Measurements from ENCODE around the gene AK1.
A peak's percentile ranks its signal among the peaks of the same experiment; 100 is the strongest.

The AK1 gene

GRCh38 chr9:127877566-127877998, at the start of gene AK1:
Gene AK1 (minus strand): TSS chr9:127877675. CDS start chr9:127874617, 3,058 bp downstream.
- DNase-seq (ENCODE audit: low spot score): peak; percentile 77

- DNase-seq (ENCODE audit: low spot score): no peak
These were observed 49.4 kb upstream of the AK1 start for GRCh38 chr9:127926906-127927200.

DNA sequence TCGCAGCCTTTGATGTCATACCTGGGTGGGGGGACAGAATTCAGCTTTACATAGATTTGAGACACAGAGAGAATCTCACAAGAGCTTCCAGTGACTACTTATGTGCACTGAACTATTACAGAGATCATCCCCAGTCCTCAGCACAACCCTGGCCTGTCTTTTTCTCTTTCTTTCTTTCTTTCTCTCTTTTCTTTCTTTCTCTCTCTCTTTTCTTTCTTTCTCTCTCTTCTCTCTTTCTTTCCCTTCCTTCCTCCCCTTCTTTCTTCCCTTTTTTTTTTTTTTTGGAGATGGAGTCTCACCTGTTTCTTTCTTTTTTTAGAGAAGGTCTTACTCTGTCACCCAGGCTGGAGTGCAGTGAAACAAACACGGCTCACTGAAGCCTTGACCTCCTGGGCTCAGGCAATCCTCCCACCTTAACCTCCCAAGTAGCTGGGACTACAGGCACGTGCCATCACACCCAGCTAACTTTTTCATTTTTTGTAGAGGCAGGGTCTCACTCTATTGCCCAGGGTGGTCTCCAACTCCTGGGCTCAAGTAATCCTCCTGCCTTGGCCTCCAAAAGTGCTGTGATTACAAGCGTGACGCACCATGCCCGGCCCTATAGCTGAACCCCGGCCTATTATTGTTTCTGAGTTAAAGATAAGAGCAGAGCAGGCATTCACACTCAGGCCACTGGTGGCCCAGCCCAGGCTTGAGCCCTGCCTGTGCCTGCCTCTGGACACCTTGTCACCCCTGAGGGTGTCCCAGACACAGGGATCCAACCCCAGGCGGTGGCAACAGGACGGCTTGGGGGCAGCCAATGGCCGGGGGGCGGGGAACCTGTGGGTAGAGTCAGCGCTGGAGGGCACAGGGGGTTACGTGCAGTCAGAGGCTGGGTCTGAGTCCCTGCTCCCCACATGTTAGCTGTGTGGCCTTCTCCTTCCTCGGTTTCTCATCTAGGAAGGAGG, 48.8 kb upstream of the AK1 start:
- DNase-seq (ENCODE audit: low spot score): no peak

- DNase-seq (ENCODE audit: low spot score): no peak
These were observed 47.4 kb upstream of the AK1 start for GRCh38 chr9:127924736-127925444.

GRCh38 chr9:127923771-127924170, 46.3 kb upstream of the AK1 start:
- no peak for DNase-seq (ENCODE audit: low spot score)

- DNase-seq (ENCODE audit: low spot score): no peak
These were observed 45.6 kb upstream of the AK1 start for GRCh38 chr9:127923046-127923445.

GRCh38 chr9:127921557-127922120, 44.2 kb upstream of the AK1 start:
- peak; percentile 64 for DNase-seq (ENCODE audit: low spot score)

DNA sequence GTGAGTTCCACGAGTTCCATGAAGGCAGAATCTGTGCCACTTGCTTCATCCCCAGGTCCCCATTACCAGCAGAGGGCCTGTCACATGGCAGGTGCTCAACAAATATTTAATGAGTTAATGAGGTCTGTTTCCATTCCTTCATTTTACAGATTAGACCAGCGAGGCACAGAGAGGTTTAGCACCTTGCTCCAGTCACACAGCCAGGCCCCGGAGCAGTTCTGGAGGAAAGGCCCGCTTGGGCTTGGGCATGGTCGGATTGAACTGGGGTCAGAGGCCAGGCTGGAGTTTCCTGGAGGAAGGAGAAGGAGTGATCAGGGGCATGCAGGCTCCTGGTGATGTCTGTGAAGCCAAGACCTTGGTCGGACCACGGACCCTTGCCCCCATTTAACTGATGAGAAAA, 43.3 kb upstream of the AK1 start:
- DNase-seq (ENCODE audit: low spot score): no peak

- DNase-seq (ENCODE audit: low spot score): no peak
These were observed 41.9 kb upstream of the AK1 start for GRCh38 chr9:127919253-127919815.

- DNase-seq (ENCODE audit: low spot score): no peak
These were observed 41.0 kb upstream of the AK1 start for GRCh38 chr9:127918183-127919107.

DNA sequence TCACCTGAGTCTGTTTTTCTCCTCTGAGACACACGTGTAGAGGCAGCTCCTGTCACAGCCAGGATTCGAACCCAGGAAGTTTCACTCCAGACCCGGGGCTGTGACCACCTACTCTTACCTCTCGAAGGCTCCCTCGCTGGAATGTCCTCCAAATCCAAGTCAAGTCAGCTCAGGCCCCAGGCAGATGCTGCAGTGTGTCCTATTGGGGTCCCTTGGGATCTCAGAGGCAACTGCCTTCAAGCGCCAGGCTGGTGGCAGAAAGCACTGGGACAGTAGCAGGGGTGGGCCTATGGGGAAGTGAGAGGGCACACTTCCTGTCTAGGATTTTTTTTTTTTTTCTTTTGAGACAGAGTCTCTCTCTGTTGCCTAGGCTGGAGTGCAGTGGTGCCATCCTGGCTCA, 40.1 kb upstream of the AK1 start:
- no peak for DNase-seq (ENCODE audit: low spot score)

DNA sequence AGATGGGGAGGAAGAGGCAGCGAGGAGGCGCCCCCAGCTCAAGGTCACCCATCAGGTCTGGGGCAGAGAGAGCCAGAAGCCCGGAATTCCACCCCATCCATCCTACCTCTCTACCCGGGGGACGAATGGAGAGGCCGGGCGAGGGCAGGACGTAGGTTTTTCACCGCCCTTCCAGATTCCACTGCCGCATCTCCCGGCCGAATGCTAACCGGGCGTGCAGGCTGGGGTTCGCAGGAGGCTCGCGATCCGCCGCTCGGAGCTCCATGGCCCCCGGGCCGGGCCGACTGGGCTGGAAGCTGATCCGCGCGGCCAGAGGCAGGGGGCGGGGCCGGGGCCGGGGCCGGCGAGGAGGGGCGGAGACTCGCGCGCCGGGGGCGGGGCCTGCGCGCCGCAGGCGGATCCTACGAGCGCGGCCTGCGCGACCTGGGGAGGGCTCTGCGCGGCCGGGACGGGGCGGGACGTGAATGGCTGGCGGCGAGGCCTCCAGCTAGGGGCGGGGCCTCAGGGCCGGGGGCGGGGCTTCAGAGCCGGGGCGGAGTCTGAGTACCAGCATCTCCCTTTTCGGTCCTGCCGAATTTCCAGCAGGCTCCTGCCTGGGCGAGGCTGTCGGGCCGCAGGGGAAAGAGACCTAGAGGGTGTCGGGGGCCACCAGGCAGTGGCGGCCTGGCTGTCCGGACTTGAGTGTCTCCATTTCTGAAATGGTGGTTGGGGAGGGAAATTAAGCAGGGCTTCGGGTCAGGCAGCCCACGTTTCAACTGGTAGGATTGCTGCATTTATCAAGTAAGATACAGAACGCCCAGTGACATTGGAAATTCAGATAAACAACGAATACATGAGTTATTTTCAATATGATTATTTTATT, 39.5 kb upstream of the AK1 start, which contains the start of gene ST6GALNAC4:
Gene ST6GALNAC4 (minus strand): TSS at position 322 of the 862 bp plus-strand sequence. CDS start 622 bp downstream, outside the sequence.
- DNase-seq (ENCODE audit: low spot score): peak; percentile 94

GRCh38 chr9:127915801-127916719, 38.6 kb upstream of the AK1 start:
- DNase-seq (ENCODE audit: low spot score): no peak

DNA sequence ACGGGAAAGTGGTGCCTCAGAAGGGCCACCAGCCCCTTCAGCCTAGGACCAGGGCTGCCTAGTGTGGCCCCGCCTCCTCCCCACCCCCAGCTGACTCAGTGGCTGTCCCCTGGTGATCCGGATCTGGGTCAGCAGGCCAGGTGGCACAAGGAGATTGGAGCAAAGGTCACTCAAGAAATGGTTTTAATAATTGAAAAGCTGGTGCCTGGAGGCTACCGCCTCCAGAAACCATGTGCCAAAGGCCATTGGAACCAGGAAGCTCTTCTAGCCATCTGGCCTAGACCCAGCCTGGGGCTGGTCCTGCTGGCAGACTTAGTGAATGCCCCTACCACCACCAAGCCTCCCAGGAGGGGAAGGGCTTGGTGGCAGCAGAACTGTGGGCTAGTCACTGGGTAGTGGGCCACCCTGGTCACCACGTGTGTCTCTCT, 37.9 kb upstream of the AK1 start:
- DNase-seq (ENCODE audit: low spot score): no peak

DNA sequence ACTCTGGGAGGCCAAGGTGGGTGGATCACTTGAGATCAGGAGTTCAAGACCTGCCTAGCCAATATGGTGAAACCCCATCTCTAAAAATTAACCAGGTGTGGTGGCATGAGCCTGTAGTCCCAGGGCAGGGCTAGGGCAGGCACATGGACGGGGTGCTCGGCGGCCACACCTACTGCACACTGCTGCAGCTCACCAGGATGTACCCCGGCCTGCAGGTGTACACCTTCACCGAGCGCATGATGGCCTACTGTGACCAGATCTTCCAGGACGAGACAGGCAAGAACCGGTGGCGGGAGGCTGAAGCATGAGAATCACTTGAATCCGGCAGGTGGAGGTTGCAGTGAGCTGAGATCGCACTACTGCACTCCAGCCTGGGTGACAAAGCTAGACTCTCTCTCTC, 36.2 kb upstream of the AK1 start:
- no peak for DNase-seq (ENCODE audit: low spot score)

DNA sequence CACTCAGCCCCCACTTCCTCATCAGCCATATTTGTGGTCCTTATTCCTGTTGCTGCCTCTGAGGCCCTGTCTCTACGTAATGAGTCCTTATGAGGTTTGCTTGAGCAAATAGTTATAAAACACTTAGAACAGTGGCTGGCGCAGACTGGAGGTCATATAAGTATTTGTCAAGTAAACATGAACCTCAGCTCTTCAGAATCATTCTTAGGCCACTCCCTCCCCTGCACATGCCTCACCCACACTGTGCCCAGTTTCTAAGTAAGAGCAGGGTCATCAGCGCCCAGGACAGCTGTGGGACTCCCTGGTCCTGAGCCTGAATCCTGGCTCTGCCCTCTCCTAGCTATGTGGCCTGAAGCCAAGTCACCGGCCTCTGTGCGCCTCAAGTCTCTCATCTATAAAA, 35.4 kb upstream of the AK1 start:
- no peak for DNase-seq (ENCODE audit: low spot score)

GRCh38 chr9:127912296-127912695, 34.8 kb upstream of the AK1 start:
- no peak for DNase-seq (ENCODE audit: low spot score)

GRCh38 chr9:127910613-127911205, 33.2 kb upstream of the AK1 start:
- peak; percentile 84 for DNase-seq (ENCODE audit: low spot score)

GRCh38 chr9:127909839-127910273, 32.4 kb upstream of the AK1 start:
- DNase-seq (ENCODE audit: low spot score): no peak

Data from cerebellar cortex (tissue), 1 donor.